ENCODE results near the gene INVS.
A peak's percentile ranks its signal among the peaks of the same experiment; 100 is the strongest.
"Not testable (repeated sequence)": the region's sequence is repeated elsewhere in the genome, so short reads cannot be mapped to it uniquely, and the experiment has no call there.

INVS gene

DNA sequence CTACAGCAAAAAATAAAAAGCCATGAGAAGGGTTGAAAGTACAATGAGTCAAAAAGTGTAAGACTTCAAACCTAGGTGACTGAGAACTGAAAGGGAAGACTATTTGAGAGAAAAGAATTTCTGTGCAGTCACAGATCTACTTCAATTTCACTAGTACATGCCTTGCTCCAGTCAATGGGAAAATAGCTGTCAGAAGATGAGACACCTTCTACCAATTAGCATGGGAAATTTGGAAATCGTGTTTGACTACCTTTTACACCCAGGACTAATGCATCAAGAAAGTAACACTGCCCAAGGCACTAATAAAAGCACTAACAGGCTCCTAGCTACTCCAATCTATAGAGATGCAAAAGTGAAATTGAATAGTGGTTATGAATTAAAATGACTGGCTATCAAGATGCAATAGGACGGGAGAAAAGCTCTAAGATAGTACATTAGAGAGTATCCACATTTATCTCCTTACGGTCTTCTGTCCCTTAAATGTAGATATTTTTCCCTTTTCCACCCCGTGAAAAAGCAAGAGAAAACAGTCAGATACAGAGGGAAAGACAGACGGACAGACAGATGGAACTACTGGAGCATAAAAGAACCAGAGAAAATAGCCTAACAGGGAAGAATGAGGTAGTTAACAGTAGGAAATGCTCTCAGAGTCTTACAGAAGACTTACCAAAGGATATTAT lies 15.5 kb upstream of the INVS start:
- DNase-seq, result peak; percentile 70

DNA sequence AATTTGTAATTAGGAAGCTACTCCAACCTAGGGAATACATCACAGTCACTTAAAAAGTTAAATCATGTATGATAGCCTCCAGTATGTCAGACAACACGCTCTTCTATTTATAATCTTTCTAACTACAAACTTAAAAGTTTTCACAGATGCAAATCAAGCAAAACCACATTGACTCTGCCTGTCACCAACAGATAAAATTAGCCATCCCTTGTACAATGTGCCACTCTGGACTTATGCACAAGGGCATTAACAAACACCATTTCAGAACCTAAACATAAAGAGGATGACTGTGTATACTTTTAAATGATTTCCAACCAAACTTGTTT lies 15.0 kb upstream of the INVS start:
- no peak for DNase-seq

DNA sequence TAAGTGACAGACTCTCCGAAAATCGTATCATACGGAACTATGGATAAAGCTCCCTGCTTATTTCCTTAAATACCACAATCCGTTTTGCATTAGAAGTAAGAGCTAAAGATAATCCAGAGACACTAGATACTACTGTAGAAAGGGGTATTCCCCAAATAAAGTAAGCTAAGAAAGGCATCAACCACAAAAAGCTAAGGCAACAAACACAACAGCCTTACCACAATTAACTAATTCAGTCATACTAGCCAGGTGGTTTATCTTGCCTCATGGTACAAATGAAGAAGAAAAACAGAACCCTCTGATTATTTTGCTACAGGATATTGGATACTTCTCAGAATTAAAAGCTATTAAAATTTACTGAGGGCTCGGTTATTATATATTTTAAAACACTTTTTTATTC lies 14.3 kb upstream of the INVS start:
- no peak for DNase-seq

DNA sequence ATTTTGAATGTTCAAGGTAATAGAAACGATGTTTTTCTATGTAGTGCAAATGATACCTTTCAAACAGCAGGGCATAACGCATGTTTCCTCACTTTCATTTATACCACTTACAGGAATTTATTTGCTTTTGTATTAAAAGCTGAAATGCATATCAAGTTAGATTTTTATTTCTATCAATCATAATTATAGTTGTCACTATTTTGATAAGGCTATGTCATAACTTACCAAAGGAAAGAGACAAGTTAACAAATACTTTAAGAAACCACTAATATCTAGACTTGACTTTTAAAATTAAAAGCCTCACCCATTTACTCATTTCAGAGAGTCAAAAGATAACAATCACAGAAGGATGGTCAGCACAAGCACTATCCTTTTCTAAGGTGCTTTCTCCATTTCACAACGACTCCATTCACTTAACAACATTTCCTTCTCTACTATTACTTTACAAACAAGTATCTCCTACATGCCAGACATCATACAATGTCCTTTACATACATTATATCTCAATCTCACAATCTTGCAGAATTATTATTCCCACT lies 12.9 kb upstream of the INVS start:
- no peak for DNase-seq

DNA sequence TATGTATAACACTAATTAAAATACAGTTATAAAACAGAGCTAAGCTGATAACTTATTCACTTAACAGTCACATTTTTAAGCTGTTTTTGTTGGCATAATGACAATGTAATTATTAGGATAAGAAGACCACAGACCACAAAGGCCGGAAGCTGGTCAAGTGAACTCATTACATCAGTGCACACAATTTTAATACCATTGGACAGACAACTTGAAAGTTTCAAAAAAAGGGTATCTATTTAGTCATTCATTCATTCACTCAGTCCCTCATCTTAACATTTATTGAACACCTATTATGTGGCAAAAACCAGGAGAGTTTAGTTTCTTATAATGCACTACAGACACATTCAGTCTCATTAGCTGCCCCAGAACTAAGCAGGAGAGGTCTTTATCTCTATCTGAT lies 11.8 kb upstream of the INVS start:
- DNase-seq, result no peak

DNA sequence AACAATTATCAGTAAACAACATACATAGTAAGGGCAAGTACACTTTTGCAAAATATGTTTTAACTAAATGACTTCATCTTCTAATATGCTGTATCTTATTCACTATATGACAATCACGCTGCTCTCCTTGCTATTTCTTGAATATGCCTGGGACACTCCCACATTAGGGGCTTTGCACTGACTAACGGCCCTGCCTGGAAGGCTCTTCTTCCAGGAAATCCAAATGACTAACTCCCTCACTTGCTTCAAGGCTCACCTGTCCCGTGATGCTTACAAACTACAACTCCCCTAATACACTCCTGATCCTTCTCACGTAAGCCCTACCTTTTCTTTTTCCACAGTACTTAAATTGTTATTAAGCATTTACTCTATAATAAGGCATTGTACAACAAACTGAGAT lies 10.8 kb upstream of the INVS start:
- DNase-seq, result no peak

DNA sequence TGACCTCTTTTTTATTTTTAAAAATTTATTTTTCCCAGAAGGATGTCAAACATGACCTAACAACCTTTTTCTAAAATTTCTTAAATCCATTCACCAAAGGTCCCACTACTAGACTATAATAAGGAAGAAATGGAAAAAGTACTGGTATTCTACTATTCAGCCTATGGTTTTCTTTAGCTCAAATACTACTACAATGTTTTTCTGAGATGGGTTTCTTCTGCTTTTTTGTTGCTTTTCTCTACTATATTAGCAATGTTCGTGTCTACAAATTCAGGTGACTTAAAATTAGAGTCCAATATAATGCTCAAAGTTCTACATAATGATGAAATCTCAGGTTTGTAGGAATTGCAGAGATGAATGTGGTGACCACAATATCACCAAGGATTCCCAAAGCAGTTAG lies 8.2 kb upstream of the INVS start:
- DNase-seq, result no peak

DNA sequence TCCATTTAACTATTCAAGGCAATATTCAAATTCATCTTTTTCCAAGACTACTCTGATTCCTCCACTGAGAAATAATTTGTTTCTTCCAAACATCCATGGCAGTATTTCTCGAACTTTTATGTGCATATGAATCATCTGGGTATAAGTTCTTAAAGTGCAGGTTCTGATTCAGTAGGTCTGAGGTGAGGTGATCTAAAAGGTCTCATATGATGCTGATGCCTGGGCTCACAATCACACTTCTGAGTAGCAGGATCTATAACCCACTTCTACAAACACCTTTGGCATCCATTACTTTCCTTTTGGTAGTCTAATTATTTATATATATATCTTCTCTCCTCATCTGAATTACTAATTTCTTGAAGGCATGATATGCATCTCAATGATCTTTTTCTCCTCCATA lies 7.4 kb upstream of the INVS start:
- DNase-seq, result no peak

DNA sequence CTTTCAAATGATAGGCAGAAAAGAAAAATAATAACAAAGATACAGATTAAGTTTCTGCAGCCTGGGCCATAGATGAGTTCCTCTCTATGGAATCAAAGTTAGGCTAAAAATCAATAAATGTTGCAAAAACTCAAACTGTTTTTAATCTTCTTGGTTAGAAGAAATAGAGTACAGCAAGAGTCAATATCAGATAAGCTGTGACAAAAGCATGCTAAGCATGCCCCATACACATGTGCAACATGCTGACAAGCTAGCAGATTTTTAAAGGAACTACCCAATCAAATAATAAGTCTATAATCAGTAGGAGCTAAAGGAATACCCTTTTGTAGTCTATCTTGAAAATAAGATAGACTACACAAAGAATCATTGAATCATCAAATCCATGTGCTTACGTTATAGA lies 7.0 kb upstream of the INVS start:
- DNase-seq, result no peak

DNA sequence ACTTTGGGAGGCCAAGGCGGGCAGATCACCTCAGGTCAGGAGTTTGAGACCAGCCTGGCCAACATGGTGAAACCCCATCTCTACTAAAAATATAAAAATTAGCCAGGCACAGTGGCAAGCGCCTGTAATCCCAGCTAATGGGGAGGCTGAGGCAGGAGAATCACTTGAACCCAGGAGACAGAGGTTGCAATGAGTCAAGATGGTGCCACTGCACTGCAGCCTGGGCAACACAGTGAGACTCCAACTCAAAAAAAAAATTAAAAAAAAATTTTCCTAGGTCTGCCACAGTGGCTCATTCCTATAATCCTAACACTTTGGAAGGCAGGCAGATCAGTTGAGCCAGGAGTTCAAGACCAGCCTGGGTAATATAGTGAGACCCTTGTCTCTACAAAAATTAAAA lies 4.6 kb upstream of the INVS start:
- DNase-seq, result not testable (repeated sequence)

DNA sequence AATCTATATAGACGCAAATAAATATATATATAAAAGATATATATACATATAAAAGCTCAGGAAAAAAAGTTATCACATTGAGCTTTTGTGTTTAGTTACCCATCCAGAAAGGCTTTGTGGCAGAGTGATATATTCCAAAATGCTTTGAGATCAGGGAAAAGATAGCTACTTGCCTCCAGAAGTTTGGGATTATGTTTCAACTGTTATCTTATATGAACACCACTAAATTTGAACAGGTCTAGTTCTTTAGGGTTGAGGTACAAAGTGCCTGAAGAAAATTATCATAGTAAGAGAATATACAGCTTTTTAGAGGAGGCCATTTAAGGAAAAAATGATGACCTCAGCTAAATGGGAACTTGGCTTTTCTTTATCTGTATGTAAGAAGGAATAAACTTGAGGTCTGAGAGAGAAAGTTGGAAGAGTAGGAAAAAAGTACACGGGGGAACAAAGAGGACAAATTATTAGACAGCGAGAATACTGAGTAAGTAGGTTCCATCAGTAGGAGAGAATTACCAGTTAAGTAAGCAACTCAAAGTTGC lies 2.6 kb upstream of the INVS start:
- DNase-seq, result no peak

DNA sequence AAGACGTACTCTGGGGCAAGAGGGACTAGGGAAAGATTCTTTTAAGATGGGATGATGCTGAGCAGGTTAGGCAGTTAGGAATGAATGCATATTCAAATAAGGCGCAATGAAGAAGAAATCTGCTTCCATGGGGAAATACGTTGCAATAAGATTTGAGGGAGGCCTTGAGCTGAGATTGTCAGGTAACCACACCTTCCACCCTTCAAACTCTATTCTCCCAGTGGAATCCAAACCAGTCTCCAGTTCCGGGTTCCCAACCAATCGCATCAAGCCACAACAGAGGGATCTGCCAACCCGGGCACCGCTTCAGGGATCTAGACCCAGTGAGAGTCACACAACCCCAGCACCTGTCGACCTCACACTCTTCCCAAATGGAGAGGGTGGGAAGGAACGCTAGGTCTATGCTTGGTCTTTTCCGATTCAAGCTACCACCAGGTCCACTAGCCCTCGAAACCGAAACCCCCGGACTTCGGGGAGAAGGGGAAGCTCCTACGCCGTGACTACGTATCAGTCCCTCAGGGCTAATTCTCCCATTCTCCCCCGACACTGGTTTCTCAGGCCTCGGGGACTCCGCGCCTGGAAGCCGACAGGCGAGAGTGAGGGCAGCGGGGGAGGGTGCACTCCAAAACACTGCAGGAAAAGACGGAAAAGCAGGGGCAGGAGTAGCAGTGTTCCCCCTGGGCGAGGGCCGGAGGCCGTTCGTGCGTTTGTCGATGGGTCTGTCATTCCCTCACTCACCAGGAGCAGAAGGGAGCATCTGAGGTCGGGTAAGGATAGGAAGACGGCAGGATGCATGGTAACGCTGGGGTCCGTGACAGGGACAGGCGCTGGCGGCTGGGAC lies 777 bp upstream of the INVS start:
- DNase-seq, result peak; percentile 80

DNA sequence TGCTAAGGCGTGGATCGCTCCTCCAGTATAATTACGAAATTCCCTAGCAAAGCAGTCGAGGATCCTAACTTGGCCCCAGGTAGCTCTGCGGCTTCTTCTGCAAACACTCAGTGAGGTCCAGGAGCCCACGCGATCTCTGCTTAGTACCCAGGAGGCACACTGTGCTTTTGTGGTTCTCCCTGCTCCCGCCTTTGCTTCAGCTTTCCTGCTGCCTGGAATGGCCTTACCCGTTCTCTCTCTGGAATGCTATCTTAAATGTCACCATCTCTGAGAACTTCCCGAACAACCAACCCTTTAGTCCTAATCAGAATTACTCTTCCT lies 639 bp downstream of the INVS start:
- DNase-seq, result peak; percentile 63

DNA sequence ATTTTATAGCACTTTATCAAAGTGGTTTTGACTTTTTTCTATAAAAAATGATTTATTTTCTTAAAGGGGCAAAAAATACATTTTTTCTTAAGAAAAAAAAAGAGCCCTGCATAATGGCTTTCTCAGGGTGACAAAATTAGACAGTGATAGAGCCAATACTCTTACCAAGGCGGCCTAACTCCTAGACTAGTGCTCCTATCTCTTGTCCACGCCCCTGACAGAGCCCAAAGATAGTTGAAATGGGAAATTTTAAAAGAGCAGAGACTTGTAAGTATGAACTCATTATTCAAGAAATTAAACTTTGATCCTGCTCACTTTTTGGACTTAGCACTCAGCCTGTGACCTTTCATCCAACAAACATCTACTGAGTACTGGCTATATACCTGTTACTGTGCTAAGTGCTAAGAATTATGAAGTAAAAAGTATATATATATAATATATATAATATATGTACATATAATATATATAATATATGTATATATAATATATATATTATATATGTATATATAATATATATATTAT lies 1.2 kb downstream of the INVS start:
- no peak for DNase-seq

DNA sequence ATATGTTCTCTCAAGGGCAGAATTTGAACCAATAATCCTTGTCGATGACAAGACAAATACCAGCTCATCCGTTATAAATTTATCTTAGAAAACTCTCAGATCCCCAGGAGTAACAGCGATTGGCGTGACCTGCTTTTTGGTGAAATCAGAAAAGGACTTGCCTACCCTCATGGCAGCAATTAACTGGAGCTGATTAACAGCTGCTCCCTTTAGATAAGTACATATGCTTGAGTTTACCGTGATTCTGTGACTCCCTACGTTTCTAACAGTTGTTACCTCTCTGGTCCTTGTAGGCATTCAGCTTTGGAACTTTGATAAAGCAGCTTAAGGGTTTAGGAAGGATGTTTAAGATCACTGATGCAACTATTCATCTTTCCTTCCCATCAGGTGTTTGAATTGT lies 2.6 kb downstream of the INVS start:
- no peak for DNase-seq

DNA sequence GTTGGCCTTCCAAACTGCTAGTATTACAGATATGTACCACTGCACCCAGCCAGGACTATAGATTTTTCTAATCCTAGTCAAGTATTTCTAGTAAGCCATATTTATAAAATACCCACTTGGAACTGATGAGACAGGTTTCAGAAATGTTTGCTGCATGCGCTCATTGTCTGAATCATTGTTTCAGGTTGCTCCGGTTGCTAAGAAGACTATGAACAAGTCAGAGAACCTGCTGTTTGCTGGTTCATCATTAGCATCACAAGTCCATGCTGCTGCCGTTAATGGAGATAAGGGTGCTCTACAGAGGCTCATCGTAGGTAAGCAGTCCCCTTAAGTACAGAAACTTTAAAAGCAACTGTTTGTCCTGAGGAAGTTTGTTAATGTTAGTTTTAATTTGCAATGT lies 5.3 kb downstream of the INVS start:
- DNase-seq, result no peak

DNA sequence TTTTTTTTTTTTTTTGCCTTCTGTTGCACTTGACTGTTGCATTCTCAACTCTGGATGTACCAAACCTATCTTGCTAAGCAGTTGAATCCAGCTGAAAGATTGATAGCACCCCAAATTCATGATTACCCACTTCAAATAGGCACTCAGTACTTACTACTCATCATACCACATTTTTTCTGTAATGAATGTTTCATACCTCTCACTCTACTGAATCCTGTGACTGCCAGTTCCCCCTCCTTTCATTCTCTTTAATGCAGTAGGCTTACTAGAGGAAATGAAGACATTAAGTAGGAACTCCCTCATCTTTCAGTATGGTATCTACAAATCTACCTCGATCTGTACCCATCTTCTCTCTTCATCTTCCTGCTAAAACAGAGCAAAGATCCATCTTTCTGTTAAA lies 6.8 kb downstream of the INVS start:
- DNase-seq, result no peak

DNA sequence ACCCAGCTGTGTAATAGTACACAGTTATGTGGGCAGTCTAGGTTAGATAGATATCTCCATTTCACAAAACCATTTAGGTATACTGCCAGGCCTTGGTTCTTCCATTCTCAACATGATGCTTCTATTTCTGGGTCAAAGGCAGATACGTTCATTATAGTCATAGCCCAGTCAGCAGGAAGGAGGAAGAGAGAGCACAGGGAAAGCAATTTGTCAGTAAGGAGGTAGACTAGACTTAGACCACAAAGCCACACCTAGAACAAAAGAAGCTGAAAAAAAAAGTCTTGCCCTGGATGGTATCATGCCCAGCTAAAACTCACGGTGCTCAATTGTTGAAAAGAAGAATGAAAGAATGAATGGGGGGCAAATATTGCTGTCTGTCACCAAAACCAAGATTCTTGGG lies 7.6 kb downstream of the INVS start:
- DNase-seq, result no peak

DNA sequence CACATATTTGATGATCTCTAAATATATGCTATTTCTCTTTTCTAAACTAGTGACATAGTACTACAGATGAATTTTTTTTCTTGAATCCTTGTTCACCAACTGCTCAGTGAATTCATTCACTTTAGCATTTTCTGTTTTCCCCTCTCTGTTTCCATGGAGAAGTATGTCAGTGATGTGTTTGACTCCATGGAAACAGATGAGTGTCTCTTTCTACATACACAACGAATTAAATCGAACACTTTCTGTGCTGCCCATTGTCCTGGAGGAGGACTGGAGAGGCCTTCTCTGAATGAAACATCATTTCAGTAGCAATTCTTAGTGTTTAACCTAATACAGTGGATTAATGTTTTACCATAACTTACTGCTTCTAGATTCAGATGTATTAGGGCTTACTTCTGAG lies 9.5 kb downstream of the INVS start:
- DNase-seq, result no peak

DNA sequence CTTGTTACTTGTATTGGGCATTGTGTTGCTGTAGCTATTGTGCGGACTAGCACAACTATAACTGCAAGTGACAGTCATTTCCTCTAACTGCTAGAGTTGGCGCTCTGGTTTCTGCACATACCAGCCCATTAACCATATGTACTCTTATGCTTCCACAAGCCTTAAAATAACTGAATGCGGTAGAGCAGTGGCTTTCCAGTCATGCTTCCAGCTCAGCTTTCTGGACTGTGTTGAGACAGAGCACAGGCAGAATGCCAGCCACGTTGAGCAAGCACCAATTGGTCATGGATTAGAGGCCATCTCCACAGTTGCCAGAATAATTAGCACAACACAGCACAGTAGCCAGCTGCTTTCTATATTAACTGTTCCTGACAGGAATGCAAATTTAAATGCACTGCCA lies 12.2 kb downstream of the INVS start:
- DNase-seq, result no peak

DNA sequence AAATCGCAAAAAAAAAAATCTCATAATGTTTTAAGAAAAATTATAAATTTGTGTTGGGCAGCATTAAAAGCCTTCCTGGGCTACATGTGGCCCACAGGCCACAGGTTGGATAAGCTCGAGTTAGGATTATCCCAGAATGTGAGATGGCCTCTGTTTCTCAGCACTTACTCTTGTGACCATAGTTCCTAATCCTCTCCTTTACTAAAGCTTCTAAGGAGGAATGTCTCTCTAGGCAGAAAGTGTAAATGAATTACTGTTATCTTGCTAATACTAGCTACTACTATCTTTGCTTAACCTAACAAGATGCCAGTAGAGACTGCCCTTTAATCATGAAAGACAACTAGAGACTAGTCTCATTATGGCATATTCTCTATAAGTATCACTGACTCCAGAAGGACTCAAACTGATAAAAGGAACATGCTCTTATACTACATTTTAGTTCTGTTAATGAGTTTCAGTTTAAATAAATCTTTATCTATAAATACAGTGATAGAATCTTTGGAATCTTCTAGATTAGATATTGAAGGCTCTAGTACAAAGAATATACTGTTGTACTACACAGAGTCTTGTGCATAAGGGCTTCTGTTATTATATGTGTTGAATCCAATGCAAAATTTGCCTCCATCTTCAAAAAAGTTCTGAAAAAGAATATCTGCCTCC lies 13.8 kb downstream of the INVS start:
- DNase-seq, result no peak

DNA sequence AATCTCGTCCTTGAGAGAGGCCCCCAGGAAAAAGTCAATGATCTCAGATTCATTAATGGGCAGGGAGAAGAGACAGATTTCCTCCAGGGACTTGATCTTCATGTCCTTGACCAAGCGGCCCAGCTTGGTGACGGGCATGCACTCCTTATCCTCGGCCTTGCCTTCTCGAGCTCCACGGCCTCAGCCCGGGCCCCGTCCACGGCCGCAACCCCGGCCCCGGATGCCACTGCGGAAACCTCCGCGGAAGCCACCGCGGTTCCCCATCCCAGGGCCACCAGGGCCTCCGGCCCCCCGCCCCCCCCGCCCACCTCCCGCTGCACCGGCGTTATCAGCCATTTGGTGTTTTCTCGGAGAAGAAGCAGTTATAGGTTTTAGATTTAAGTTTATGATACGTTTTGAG lies 18.3 kb downstream of the INVS start:
- DNase-seq, result no peak

DNA sequence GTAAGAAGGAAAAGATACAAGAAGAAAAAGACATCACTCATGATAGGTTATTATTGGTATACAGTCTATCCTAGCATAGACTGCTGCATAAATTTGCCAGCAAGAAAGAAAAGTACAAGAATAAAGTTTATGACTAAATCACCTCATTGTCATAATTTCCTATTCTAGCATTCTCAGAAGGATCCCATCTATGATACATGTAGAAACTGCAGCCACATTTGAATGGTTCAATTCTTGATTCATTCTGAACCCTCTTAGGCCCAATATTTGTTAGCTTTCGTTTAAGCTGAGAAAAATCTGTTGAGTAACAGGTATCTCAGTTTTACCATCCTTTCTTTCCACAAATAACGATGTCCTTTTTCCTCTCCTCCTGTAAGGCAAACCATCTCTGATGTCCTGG lies 21.2 kb downstream of the INVS start:
- DNase-seq, result no peak

DNA sequence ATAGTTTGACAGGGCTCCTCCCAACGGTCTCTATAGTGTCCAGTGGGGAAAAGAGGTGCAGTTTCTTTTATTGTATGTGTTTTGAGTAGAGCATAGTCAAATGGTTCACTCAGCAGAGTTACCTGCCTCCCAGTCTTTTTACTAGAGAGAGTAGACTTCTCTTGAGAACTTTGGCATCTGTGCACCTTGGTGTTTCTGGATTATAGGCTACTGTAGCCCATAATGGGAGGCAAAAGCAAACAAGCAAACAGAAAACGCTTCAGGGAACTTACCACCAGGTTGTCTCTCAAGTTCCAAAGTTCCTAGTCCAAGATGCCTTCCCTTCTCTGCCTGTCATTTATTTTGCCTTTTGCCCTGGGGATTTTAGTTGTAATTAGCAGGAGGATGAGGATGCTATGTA lies 26.2 kb downstream of the INVS start:
- no peak for DNase-seq
